ENCODE results near the gene CYTH2.
A peak's percentile ranks its signal among the peaks of the same experiment; 100 is the strongest.

Gene CYTH2

DNA sequence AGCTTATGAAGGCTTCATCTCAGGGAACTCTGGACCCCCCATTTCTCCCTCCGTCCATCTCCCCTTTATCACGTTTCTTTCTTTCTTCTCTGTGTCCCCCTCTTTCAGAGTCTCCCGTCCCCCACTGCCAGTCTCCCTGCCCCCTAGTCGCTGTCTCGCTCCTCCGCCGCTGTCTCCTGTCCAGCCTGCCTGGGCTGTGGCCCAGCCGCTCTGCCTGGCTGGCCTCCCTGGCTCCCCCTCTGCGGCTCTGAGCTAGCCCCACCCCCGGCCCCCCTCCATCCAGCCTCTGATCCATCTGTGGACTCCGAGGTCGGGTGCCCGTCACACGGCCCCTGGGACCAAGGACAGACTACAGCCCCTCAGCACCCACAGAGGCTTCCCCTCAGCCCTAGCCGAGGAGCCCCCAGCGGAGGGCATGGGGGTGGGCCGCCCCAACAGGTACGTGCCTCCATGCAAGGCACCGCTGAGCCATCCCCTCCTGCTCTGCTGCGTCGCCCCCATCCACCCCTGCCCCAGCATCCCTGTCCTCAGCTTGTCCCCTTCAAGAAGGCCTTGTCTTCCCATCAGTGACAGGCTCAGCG is 14.9 kb upstream of the CYTH2 start:
- no peak for DNase-seq (ENCODE audit: low read depth)

DNA sequence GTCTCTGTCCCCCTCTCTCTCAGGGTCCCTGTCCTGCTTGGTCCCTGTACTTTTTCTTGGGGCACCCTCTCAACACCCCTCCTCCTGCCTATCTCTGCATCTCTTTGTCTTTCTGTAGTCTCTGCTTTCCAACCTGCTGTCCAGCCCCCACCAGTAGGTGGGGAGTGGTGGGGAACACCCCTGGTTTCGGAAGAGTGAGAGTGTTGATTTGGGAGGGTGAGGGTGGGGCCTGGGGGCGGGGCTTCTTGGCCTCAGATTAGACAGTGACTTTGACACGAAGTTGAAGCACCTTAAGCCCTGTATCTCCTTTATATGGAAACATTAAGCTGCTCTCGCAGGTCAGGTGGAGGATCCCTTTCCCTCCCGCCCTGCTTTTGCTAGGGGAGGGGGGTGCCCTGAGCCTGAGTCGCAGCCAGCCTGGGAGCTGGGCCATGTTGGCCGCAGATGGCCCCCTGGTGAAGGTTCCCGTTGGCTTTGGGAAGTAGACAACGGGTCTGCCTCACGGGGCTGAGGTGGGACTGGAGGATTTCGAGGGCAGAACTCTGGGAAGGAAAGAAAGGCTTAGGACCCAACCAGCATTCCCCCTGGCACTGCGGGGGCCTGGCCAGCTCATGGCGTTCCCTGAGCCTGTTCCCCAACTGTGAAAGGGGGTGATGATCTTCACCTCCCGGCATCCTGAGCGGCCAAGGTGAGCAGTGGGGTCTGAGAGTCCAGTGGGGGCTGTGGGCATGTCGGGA is 13.8 kb upstream of the CYTH2 start, which contains the start of gene KCNJ14:
Gene KCNJ14, plus strand, starts transcription at position 404 of the 737 bp plus-strand sequence. CDS start 6,151 bp downstream, outside the sequence.
- no peak for DNase-seq (ENCODE audit: low read depth)

DNA sequence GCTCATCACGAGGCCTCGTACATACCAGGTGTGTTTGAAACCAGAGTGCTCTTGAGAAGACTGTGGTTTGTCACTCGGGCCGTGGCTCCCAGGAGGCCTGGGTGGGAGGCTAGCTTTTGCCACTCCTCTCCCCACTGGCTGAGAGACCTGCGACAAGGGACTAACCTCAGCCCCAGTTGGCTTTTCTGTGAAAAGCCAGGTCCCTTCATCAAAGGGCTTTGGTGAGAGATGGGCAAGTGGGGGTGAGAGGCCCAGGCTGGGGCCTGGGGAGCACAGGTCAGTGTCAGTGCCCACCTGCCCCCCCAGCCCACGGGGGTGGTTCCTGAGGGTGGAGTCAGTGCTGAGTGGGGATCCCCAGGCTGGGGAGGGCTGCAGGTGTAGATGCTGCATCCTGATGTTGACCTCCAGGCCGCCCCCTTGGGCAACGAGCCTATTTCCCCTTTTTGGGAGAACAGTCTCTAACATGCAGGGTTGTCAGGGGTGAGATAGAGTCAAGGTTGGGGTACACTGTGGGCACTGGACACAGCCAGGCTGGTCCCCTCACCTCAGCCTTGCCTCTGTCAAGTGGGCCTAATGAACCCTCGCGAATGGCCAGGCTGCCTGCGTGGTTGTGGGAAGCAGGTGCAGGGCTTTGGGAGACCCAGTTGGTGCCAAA is 13.1 kb upstream of the CYTH2 start:
- DNase-seq (ENCODE audit: low read depth) = no peak

DNA sequence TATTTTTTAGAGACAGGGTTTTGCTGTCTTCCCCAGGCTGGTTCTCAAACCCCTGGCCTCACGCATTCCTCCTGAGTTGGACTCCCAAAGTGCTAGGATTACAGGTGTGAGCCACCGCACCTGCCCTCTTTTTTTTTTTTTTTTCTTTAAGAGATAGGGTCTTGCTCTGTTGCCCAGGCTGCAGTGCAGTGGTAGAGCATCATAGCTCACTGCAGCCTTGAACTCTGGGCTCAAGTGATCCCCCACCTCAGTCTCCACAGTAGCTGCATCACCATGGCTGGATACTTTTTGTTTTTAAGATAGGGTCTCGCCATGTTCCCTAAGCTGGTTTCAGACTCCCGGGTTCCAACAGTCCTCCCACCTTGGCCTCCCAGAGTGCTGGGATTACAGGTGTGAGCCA is 12.3 kb upstream of the CYTH2 start:
- no peak for DNase-seq (ENCODE audit: low read depth)

DNA sequence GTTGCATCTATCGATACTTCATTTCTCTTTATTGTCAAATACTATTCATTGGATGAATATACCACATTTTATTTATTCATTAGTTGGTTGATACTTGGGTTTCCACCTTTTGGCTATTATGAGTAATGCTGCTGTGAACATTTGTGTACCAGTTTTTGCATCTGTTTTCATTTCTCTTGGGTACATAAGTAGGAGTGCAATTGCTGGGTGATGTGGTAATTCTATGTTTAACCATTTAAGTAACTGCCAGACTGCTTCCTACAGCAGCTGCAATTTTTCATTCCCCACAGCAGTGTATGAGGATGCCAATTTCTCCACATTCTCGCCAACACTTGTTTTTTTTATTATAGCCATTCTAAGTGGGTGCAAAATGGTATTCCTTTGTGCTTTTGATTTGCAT is 11.2 kb upstream of the CYTH2 start:
- no peak for DNase-seq (ENCODE audit: low read depth)

DNA sequence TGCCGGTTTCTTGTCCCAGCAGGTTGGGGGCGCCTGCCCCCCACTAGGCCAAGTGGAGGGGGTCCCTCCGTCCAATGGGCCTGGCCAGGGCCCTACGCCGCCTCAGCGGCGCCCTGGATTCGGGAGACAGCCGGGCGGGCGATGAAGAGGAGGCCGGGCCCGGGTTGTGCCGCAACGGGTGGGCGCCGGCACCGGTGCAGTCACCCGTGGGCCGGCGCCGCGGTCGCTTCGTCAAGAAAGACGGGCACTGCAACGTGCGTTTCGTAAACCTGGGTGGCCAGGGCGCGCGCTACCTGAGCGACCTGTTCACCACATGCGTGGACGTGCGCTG is 7.6 kb upstream of the CYTH2 start:
- no peak for DNase-seq (ENCODE audit: low read depth)

DNA sequence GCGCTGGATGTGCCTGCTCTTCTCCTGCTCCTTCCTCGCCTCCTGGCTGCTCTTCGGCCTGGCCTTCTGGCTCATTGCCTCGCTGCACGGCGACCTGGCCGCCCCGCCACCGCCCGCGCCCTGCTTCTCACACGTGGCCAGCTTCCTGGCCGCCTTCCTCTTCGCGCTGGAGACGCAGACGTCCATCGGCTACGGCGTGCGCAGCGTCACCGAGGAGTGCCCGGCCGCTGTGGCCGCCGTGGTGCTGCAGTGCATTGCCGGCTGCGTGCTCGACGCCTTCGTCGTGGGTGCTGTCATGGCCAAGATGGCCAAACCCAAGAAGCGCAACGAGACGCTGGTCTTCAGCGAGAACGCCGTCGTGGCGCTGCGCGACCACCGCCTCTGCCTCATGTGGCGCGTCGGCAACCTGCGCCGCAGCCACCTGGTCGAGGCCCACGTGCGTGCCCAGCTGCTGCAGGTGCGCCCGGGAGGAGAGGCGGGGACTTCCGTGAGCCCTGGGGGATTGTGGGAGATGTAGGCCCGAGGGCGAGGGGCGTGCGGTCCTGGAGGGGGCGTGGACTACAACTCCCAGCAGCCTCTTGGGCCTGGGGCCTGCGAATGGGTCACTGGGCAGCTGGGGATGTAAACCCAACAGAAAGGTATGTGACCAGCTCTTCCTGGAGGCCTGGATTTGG is 7.0 kb upstream of the CYTH2 start:
- no peak for DNase-seq (ENCODE audit: low read depth)

DNA sequence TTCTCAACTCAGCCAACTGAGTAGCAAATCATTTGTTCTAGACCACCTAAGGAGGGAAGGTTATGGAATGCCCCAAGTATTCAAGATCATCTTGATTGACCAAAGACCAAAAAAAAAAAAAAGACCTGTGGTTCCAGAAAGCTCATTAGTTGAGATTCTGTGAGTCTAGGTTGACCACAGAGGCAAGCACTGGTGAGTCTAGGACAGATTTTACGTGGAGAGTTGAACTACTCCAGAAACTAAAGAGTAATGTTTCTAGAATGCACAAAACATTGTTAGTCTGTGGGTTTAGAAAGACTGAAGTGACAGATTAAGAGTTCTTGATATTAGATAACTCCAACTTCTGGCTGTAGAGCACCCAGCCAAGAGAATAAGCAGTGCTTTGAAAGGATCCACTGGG is 4.0 kb upstream of the CYTH2 start:
- DNase-seq (ENCODE audit: low read depth) = no peak

DNA sequence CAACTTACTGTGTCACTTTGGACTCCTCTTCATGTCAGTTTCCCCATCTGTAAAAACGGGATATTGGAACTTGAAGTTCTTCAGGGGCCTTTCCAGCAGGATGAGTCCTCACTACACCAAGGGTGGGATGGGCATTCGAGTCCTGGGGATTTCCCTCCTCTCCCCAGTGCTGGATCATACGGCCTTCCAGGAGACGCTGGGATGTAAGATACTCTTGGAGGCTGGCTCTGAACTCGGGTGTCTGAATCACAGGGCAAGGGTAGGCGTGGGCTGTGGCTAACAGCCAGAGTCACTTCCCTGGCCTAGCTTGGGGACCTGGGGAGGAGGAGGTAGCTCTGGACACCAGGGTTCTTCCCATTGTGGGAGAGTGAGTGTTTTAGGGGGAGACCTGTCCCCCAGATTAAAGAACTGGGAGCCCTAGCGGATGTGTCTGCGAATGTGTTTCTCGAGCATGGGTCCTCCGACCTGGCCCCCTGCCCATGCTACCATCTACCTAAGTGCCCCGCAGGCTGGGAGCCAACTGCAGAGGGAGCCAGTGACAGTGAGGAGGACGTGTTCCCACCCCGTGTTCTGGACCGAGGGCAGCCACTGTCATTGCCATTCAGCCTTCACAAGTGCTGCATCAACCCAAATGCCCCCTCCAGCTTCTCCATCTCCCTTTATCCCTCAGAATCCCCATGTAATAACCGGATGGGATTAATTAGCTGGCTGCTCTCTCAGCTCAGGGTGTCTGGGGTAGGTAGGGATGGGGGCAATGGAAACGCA is 2.4 kb upstream of the CYTH2 start:
- no peak for DNase-seq (ENCODE audit: low read depth)

DNA sequence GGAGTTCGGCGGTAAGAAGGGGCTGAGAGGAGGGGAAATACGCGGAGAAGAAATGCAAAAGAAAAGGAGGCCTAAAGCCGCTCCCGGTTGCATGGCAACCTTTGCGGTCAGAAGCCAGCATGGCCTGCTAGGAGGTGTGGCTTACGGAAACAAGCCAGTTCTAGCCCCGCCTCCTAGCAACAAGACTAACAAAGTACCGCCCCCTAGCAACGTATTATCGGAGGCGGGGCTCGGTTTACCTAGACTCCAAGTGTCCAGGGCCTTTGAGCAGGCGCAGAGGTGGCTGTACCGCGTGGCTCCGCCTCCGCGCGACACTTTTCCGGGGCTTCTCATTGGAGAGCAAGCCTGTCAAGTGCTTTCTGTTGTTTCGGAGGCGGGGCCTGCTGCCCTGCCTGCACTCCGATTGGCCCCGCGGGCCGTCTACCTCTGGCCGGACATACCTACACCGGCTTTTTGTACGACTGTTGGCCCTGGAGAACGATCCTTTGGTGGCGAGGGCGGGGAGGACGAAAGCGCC is 339 bp upstream of the CYTH2 start:
- DNase-seq (ENCODE audit: low read depth) = peak; percentile 96

DNA sequence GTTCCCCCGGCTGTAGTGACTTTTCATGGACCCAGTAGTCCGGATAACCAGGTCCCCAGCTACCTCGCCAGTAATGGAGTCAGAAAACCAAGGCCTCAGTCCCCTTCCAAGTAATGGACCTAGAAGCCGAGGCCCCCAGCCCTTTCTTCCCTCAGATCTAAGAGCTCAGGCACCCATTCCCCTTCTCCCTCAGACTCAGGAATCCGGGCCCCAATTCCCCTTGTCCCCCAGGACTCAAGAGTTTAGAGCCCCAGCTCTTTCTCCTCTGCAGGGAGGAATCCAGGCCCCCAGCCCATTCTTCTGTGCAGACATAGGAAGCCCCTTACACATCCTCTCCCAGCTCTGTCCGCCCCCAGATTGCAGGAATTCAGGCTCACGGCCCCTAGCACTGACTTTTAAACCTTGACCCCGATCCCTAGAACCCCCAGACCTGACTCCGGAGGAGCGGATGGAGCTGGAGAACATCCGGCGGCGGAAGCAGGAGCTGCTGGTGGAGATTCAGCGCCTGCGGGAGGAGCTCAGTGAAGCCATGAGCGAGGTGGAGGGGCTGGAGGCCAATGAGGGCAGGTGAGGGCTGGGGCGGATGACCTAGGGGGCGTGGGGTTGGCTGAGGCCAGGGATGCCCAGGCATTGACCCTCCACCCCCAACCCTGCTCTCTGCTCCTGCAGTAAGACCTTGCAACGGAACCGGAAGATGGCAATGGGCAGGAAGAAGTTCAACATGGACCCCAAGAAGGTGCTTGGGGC is 938 bp downstream of the CYTH2 start:
- DNase-seq (ENCODE audit: low read depth) = no peak

DNA sequence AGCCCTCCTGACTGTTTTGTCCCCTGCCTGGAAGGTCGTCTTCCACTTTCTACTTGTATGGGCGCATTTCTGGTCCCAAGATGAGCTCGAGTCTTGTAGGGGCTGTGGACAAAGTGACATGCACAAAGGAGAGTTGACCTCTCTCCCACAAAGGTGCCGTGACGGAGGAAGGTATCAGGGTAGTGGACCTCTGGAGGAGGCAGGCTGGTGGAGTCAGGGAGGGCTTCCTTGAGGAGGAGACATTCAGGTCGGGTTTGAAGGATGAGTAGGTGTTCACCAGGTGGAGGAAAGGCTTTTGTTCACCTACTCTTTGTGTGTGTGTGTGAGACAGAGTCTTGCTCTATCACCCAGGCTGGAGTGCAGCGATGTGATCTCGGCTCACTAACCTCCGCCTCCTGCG is 1.7 kb downstream of the CYTH2 start:
- no peak for DNase-seq (ENCODE audit: low read depth)

DNA sequence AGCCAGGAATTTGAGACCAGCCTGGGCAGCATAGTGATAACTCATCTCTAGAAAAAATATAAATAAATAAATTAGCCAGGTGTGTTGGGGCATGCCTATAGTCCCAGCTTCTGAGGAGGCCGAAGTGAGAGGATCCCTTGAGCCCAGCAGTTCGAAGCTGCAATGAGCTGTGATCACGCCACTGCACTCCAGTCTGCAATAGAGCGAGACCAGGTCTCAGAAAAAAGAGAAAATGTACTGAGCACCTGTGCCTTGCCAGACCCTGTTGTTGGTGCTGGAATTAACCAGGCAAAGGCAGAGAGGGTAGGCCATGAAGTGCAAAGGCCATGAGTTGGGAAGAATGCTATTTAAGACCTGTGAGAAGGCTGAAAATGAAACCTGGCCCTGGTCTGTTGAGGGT is 2.7 kb downstream of the CYTH2 start:
- DNase-seq (ENCODE audit: low read depth) = no peak

DNA sequence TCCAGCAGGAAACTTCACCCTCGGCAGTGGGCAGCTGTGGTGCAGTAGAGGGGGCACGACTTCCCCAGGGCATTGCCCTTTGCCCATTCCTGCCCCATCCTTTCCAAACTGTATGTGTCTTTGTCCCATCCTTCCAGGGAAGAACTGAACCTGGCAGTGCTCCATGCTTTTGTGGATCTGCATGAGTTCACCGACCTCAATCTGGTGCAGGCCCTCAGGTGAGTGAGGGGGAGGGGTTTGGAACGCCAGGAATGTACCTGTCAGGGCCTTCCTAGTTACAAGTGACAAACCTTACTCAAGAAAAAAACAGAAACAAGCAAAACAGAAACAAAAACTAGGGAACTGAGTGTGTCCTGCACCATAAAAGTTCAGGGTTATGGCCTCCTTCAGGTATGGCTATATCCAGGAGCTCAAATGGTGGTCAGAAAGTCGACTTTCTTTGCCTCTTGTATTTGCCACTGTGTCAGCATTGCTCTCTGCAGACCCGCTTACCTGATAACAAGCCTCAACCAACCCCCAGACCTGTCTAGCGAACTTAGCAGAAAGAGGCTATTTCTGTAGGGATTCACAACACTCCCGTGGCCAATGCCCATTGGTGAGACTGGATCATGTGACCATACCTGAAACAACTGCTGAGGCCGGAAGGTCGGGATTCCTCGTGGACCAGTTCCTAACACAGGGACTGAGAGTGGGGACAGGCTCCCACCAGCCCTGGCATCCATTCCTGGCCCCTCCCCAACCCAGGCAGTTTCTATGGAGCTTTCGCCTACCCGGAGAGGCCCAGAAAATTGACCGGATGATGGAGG is 4.2 kb downstream of the CYTH2 start:
- no peak for DNase-seq (ENCODE audit: low read depth)

DNA sequence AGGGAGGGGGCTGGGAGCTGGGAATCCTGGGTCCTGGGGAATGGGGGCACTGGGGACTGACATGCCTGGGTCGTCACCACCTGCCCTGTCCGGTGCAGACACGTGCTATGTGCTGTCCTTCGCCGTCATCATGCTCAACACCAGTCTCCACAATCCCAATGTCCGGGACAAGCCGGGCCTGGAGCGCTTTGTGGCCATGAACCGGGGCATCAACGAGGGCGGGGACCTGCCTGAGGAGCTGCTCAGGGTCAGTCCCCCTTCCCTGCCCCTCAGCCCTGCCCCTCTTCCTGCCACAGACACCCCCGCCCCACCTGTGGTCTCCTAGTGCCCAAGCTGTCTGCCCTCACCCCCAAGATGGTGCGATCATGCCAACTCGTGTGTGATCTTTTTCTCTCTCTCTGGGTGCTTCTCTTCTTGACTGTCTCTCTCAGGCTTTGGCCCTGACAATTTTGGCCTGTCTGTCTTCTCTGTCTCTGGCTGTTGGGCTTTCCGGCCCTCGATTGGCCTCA is 5.0 kb downstream of the CYTH2 start:
- DNase-seq (ENCODE audit: low read depth) = no peak

DNA sequence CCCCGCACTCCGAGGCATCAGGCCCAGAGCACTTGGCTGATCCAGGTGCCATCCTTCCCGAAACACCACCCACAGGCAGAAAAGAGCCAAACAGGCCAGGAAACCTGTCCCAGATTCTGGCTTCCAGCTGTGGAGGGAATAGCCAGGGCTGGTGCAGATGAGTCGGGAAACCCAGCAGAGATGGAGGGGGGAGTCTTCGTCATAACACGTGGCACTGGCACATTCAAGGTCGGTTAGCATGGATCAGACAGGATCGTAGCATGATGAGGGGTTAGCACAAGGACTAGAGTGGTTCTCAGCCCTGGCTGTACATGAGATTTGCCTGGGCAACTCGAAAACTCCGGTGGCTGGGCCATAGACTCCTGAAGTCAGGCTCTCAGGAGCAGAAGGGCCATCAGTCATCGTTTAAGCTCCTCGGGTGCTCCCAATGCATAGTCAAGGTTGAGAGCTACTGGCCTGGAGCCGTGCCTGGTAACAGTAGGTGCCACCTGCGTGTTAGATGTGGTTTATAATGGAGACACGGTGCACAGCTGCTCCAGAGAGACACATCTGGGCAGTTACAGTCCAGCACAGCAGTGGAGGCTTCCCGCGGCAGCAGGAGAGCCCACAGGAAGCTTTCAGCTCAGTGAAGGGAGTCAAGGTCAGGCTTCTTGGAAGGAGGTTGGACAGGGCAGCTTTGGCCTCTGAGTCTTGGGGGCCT is 6.3 kb downstream of the CYTH2 start:
- DNase-seq (ENCODE audit: low read depth) = no peak

DNA sequence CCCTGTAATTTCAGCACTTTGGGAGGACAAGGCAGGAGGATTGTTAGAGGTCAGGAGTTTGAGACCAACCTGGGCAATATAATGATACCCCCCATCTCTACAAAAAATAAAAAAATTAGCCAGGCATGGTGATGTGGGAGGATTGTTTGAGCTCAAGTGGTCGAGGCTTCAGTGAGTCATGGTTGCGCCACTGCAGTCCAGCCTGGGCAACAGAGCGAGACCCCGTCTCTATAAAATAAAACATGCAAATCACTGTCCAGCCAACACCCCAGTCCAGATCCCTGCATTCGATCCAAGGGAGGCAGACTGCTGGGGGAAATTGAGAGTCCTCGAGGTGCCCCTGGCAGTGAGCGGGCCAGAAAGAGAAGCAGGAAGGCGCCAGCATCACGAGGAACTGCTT is 7.0 kb downstream of the CYTH2 start:
- no peak for DNase-seq (ENCODE audit: low read depth)

DNA sequence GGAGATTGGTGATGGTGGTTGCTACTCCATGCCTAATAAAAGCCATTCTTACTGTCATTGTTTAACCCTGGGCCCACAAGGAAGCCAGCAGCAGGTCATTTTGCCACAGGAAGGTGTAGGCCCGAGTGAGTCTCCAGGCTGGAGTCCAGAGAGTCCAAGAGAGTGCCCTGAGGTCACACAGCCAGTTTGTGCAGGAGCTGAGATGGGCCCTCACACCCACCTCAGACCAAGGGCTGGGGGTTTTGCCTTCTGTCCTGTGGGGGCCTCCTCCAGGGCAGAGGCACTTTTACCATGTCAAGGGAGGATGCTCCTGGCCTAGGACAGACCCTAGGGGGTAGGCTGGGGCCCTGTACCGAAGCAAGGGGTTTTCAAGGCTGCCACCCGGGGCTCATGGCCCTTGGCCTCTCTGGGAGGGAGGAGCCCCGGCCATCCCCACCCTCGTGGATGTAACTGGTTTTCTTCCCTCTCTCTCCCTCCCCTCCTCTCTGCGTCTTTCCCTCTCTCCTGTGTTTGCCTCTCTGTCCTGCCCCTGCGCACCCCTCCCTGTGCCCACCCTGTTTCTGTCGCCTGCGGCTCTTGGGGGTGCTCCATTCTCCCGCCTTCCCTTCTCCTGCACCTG is 8.0 kb downstream of the CYTH2 start:
- no peak for DNase-seq (ENCODE audit: low read depth)

DNA sequence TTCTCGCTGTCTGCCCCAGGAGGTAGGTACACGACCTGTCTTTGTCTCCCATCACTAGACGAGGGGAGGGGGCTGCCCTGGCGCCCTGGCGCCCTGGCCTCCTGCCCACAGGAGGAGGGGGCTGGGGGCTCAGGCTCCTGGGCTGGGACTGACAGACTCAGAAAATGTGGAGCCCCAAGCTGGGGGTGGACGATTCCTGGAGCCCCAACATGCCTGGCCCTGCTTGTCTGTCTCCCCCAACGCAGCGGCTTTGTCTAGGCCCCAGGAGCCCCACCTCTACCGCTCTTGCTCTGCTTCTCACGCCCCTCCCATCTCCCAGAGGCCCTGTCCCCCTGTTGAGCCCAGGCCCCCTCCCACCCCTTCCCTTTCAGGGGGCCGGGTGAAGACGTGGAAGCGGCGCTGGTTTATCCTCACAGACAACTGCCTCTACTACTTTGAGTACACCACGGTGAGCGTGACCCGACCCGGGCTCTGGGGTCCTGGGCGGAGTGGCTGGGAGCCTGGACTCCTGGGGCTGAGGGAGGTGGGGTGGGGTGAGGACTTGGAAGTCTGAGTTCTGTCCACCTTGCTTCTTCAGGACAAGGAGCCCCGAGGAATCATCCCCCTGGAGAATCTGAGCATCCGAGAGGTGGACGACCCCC is 8.6 kb downstream of the CYTH2 start:
- DNase-seq (ENCODE audit: low read depth) = no peak

All from stimulated activated CD8-positive, alpha-beta memory T cell treated with anti-CD3 and anti-CD28 coated beads, Interleukin-15, amount 100 ng/mL, for 1 hour (primary cell).